Keratinocyte (primary cell): ENCODE measurements around the gene SMAD6. TPM values are rescaled to one million over a fixed set of nuclear protein-coding genes. Genes with fewer than 3 reads are reported as not detected.

Experiments
- DNase-seq: peaks from one replicate; pipeline ENCODE4 v3.0.0-alpha.2; 2011; ENCODE audit warnings: low read depth, missing footprints, low spot score
- FAIRE-seq: peaks from 2 replicates; lab custom pipeline; 2011; peaks lifted over from hg19 to GRCh38; lab: Jason Lieb, UNC
- H2AFZ ChIP-seq: 2 replicates; pipeline ENCODE4 v1.6.0; 2012; ENCODE audit warnings: low read length, control low read depth, inconsistent platforms; ENCODE audit not compliant: control insufficient read depth
- H3K27ac ChIP-seq: 2 replicates; pipeline ENCODE4 v1.5.1; 2011; ENCODE audit warnings: low read length; ENCODE audit not compliant: control insufficient read depth, insufficient read depth
- H3K27me3 ChIP-seq: 3 replicates; pipeline ENCODE4 v1.6.0; 2011; ENCODE audit warnings: low read length; ENCODE audit not compliant: control insufficient read depth, insufficient read depth; ENCODE audit errors: extremely low read depth
- H3K36me3 ChIP-seq, 2 experiments: 2 replicates in 1 of 2; 3 replicates in 1 of 2; pipeline ENCODE4 v1.5.1; 2011; ENCODE audit warnings: low read length in 2 of 2, mild to moderate bottlenecking in 1 of 2; ENCODE audit not compliant: control insufficient read depth in 2 of 2, insufficient read depth in 2 of 2; ENCODE audit errors: extremely low read depth in 1 of 2
- H3K4me1 ChIP-seq: 3 replicates; pipeline ENCODE4 v1.5.1; 2011; ENCODE audit warnings: low read length; ENCODE audit not compliant: control insufficient read depth, insufficient read depth; ENCODE audit errors: extremely low read depth
- H3K4me2 ChIP-seq: 3 replicates; pipeline ENCODE4 v1.6.0; 2011; ENCODE audit warnings: low read depth, low read length; ENCODE audit not compliant: control insufficient read depth, insufficient read depth; ENCODE audit errors: extremely low read depth
- H3K4me3 ChIP-seq, 3 experiments: fragments of 200-600 bp in 1 of 3; sonication (generic) in 1 of 3; 2 replicates in 2 of 3; 3 replicates in 1 of 3; pipeline ENCODE4 v1.5.1; 2011 to 2016; ENCODE audit warnings: low read length in 3 of 3, mild to moderate bottlenecking in 3 of 3, control low read depth in 2 of 3, inconsistent platforms in 1 of 3, low read depth in 1 of 3, mixed read lengths in 1 of 3, mixed run types in 1 of 3, moderate library complexity in 1 of 3; ENCODE audit not compliant: control insufficient read depth in 2 of 3, insufficient read depth in 2 of 3; ENCODE audit errors: extremely low read depth in 1 of 3
- H3K79me2 ChIP-seq: 2 replicates; pipeline ENCODE4 v1.6.0; 2012; ENCODE audit warnings: low read length; ENCODE audit not compliant: control insufficient read depth, insufficient read depth
- H3K9ac ChIP-seq: 3 replicates; pipeline ENCODE4 v1.6.0; 2011; ENCODE audit warnings: low read length; ENCODE audit not compliant: control insufficient read depth, insufficient read depth; ENCODE audit errors: extremely low read depth
- H3K9me1 ChIP-seq: 3 replicates; pipeline ENCODE4 v1.6.0; 2011; ENCODE audit warnings: low read length; ENCODE audit not compliant: control insufficient read depth, insufficient read depth; ENCODE audit errors: extremely low read depth
- H3K9me3 ChIP-seq: 2 replicates; pipeline ENCODE4 v1.5.1; 2012; ENCODE audit warnings: low read depth, low read length; ENCODE audit not compliant: control insufficient read depth
- H4K20me1 ChIP-seq: 3 replicates; pipeline ENCODE4 v1.6.0; 2011; ENCODE audit warnings: low read length; ENCODE audit not compliant: control insufficient read depth, insufficient read depth; ENCODE audit errors: extremely low read depth
- EZH2 ChIP-seq: IDR thresholded peaks from one replicate; pipeline ENCODE4 v1.6.1; 2012; ENCODE audit warnings: inconsistent platforms, mild to moderate bottlenecking, low read length, moderate library complexity
- dilution Hi-C: fragments of 300-500 bp; cut with MboI; formaldehyde crosslinking; loops from one replicate; pipeline ENCODE4 v1.7.0; 2020; ENCODE audit warnings: low sequenced_read_pairs; ENCODE audit not compliant: extremely low pct_ligation_motif_present
- polyA plus RNA-seq, 5 experiments: library from polyadenylated mRNA; depleted of rRNA in 3 of 5; stranded (reverse) in 3 of 5; stranded (forward) in 1 of 5; unstranded in 1 of 5; fragments of >200 nt; gene quantifications; 1 replicate in 1 of 5; 2 replicates in 3 of 5; 3 replicates in 1 of 5; pipeline versions ENCODE4 v1.2.1 to v1.2.3, GENCODE V29; 2011 to 2012; ENCODE audit warnings: missing spikeins in 2 of 5, low read depth in 1 of 5, low replicate concordance in 1 of 5
- TF ChIP-seq, protein P1 (sequence below), 3 experiments: IDR thresholded peaks in 1 of 3; conservative IDR thresholded peaks in 1 of 3; optimal IDR thresholded peaks in 1 of 3; 2 replicates in 2 of 3; 3 replicates in 1 of 3; pipeline versions ENCODE3 to v1.5.1; 2011; ENCODE audit warnings: low read length in 3 of 3, mild to moderate bottlenecking in 3 of 3, moderate library complexity in 2 of 3, control low read depth in 1 of 3, inconsistent platforms in 1 of 3; ENCODE audit not compliant: insufficient read depth in 2 of 3; ENCODE audit errors: extremely low read depth in 1 of 3

The SMAD6 gene
- polyA plus RNA-seq, 1 donor (not counting 4 experiments of a cell fraction or from before 2014, with no cell fraction given): 0.03 TPM

- no peak overlapping the region for H3K9ac ChIP-seq
- dilution Hi-C loops: no loop called here
These were observed 83.6 kb downstream of the SMAD6 start for GRCh38 chr15:66785637-66786036.

DNA sequence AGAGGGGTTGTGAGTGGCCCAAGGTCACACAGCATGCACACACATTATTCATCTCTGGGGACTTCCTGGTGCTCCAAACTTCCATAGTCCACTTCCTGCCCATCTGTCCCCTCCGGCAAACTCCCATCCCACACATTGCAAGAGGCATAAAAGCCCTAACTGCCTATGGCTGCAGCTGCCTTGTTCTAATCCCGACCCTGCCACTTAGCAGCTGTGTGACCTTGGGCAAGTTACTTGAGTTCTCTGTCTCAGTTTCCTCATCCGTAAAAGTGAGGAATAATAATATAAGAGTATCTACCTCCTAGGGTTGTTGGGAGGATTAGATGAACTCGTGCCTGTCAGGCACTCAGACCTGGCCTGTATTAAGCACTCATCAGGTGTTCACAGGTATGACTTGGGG, 84.2 kb downstream of the SMAD6 start:
- no peak overlapping the region for H3K9ac ChIP-seq
- no peaks in the 10 kb centered on the region for H4K20me1 ChIP-seq
- H2AFZ ChIP-seq: no peak overlapping the region
- H3K79me2 ChIP-seq: no peaks in the 10 kb centered on the region
- no peak overlapping the region for H3K27ac ChIP-seq
- H3K27me3 ChIP-seq: peaks cover 4% of the 10 kb centered on the region
- DNase-seq (no peak), FAIRE-seq (no peak)
- dilution Hi-C loops: no loop called here
- TF ChIP-seq EZH2: no peak
- TF ChIP-seq, protein P1, sequence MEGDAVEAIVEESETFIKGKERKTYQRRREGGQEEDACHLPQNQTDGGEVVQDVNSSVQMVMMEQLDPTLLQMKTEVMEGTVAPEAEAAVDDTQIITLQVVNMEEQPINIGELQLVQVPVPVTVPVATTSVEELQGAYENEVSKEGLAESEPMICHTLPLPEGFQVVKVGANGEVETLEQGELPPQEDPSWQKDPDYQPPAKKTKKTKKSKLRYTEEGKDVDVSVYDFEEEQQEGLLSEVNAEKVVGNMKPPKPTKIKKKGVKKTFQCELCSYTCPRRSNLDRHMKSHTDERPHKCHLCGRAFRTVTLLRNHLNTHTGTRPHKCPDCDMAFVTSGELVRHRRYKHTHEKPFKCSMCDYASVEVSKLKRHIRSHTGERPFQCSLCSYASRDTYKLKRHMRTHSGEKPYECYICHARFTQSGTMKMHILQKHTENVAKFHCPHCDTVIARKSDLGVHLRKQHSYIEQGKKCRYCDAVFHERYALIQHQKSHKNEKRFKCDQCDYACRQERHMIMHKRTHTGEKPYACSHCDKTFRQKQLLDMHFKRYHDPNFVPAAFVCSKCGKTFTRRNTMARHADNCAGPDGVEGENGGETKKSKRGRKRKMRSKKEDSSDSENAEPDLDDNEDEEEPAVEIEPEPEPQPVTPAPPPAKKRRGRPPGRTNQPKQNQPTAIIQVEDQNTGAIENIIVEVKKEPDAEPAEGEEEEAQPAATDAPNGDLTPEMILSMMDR (optimal IDR thresholded peaks at IDR 0.05 in 1 of 3, IDR thresholded peaks at IDR 0.05 in 1 of 3, conservative IDR thresholded peaks at IDR 0.05 in 1 of 3; ENCODE audit: extremely low read depth in 1 of 3, insufficient read depth in 2 of 3, low read length in 3 of 3): no peak
- no peak overlapping the region for H3K4me3 ChIP-seq
- H3K36me3 ChIP-seq: no peaks in the 10 kb centered on the region
- H3K9me3 ChIP-seq: no peaks in the 10 kb centered on the region
- H3K9me1 ChIP-seq: no peaks in the 10 kb centered on the region
- no peaks in the 10 kb centered on the region for H3K4me1 ChIP-seq
- H3K4me2 ChIP-seq: no peak overlapping the region

More at GRCh38 chr15:66785637-66786036, 83.6 kb downstream of the SMAD6 start:
- DNase-seq (no peak), FAIRE-seq (no peak)
- Histone ChIP-seq H3K9me3 (no peaks in the 10 kb centered on the region), H3K4me3 (no peak overlapping the region), H3K27ac (no peak overlapping the region), H3K4me1 (no peaks in the 10 kb centered on the region), H3K4me2 (no peak overlapping the region), H3K9me1 (no peaks in the 10 kb centered on the region), H3K36me3 (no peaks in the 10 kb centered on the region), H3K79me2 (no peaks in the 10 kb centered on the region), H3K27me3 (peaks cover 4% of the 10 kb centered on the region), H4K20me1 (no peaks in the 10 kb centered on the region), H2AFZ (no peak overlapping the region)
- TF ChIP-seq, protein P1 (optimal IDR thresholded peaks at IDR 0.05 in 1 of 3, IDR thresholded peaks at IDR 0.05 in 1 of 3, conservative IDR thresholded peaks at IDR 0.05 in 1 of 3; ENCODE audit: extremely low read depth in 1 of 3, insufficient read depth in 2 of 3, low read length in 3 of 3): no peak
- TF ChIP-seq EZH2: no peak
